Non-pigmented ciliary epithelial cell (primary cell): ENCODE data around the gene TNIP2.
"Not testable (repeated sequence)": the region's sequence is repeated elsewhere in the genome, so short reads cannot be mapped to it uniquely, and the experiment has no call there.

Source experiments
- DNase-seq: peaks from one replicate; pipeline ENCODE4 v3.0.0-alpha.2; 2010; ENCODE audit warnings: low read depth

Gene TNIP2

DNA sequence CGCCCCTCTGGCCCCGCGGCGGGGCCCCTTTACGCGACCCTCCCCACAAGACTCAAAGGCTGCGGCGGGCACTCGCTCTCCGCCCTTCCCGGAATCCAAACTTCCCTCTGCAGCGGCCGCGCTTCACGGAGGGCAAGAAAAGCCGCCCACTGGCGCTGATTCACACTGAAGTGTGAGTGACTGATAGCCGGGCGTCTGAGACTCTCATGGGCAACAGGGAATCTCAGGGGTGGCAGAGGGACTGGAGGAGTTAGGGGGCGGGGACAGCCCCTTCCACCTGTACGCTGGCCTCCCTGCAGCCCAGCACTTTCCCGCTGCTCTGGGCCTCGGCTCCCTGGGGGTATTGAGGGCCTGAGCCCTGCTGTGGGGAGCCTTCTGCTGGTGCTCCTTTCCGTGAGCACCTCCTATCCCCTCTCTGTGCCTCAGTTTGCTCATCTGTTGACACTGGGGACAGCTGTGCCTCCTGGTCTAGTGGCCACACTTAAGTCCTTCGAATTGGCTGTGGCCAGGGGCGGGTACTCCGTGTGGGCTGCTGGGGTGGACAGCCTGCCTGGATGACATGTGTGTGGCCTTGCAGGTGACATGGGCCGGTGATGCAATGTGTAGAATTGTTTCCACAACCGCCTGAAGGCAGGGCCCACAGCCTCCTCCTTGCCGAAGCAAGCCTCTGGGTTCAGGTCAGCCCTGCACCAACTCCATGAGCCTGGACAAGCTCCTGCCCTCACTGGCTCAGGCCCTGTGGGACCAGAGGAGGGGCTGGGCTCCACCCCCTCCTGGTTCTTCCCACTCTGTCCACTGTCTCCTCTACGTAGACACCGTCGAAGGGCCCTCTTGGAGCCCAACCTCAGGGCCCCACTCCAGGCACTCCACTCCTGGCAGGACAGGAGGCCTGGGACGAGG, 37.7 kb upstream of the TNIP2 start:
- no peak for DNase-seq

DNA sequence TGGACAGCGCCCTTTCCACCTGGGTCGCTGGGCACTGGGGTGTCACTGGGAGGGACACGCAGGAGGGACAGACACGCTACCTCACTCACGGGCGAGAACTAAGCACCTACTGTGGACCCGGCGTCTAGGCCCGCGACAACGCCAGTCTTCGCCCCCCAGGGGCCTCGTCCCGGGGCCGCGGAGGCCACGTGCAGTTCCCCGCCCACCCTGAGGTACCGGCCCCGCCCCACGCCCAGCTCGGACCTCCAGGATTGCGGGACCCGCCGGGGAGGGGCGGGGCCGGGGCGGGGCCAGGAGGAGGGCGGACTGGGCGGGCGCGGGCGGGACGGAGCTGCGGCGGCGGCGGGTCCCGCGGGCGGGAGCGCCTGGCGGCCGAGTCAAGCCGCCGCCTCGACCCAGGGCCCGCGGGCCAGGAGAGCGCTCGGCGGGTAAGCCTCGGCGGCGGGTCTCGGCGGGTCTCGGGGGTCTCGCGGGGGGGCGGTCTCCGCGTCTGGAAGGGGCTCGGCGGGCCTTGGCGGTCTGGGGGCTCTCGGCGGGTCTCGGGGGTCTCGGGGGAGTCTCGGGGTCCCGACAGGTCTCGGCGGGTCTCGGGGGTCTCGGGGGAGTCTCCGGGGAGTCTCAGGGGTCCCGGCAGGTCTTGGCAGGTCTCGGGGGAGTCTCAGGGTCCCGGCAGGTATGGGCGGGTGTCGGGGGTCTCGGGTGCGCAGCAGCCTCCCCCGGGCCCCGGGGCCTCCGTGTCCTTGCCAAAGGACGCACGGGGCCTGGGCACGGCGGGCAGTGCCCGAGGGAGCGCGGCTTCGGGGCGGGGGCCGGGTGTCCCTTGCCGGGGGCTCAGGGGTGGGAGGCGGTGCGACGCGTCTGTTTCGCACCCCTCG, 36.8 kb upstream of the TNIP2 start, which contains the start of gene SH3BP2:
Gene SH3BP2, plus strand, starts transcription at position 375 of the 875 bp plus-strand sequence. CDS start 27,533 bp downstream, outside the sequence.
- no peak for DNase-seq

GRCh38 chr4:2792396-2792710, 36.2 kb upstream of the TNIP2 start:
- DNase-seq: no peak

DNA sequence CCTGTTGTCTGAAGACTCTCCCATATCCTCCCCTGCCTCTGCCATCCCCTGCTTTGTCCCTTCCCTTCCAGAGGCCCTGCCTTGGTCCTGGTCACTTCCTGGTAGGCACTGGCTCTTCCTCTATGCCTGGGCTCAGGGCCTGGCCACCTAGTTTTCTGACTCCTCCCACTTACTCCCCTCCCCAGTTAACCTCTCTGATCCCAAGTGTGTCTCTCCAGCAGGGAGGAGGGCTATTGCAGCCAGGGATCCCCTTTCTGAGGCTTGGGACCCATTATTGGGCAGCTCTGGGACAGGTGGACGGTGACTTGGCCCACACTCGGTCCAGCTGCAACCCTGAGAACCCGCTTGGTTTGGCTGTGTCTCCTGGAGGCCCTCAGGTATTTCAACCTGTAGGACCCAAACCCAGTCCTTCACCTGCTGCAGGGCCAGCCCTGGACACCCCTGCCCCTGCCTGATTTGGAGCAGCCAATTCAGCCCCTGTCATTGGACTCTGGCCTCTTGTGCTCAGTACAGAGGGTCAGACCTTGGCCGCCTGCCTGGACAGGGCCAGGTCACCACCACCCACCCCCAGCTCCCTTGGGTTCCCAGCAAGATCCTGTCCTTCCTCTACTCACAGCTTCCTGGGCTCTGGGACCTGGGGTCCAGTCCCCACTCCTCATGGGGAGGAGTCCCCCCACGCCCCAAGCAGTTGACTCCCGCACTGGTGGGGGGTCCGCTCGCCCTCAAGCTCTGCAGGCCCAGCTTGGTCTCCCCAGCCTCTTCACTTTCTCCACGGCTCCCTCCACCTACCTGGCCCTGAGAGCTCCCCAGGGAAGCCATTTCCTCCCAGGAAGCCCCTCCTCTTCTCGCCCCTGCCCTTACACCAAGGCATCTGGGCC, 35.6 kb upstream of the TNIP2 start:
- no peak for DNase-seq

GRCh38 chr4:2790583-2791517, 34.7 kb upstream of the TNIP2 start:
- DNase-seq: no peak

GRCh38 chr4:2789793-2790582, 33.9 kb upstream of the TNIP2 start:
- DNase-seq: no peak

- no peak for DNase-seq
Measured at GRCh38 chr4:2789351-2789750, 33.2 kb upstream of the TNIP2 start.

- DNase-seq: no peak
Measured at GRCh38 chr4:2788532-2789103, 32.5 kb upstream of the TNIP2 start.

DNA sequence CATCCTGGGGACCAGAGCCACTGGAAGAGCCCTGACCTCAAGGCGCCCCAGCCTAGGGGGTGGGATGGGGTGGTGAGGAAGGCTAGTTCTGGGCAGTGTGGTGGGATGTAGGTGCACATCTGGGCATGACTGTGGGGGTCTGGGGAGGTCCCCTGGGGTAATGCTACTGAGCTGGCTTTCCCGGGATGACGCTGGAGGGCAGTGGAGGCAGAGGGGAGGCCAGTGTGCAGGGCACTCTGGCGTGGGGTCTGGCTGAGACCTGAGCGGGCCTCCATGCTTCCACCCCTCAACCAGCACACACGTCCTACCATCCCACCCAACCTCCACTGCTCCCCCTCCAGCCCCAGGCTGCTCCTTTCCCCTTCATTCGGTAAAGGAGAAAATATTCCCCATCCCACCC, 32.0 kb upstream of the TNIP2 start:
- no peak for DNase-seq

- DNase-seq: no peak
Measured at GRCh38 chr4:2787230-2788100, 31.3 kb upstream of the TNIP2 start.

DNA sequence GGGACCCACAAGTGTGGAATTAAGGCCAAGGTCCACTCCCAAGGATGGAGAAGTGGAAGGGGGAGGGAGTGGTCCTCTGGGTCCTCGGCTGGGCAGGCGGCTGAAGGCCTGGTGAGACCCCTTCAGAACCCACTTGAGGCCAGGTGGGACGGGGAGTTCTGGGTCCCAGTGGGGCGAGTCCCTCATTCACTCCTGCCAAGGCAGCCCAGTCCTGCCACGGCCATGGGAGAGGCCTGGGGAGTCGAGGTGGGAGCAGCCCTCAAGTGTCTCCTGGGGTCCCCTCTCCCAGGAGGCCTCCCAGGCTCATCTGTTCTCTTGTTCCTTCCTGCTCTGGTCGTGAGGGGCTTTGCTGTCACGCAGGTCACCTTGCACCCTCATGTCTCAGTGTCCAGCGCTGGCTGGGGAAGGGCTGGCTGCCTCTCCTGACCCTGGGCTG, 30.7 kb upstream of the TNIP2 start:
- no peak for DNase-seq

DNA sequence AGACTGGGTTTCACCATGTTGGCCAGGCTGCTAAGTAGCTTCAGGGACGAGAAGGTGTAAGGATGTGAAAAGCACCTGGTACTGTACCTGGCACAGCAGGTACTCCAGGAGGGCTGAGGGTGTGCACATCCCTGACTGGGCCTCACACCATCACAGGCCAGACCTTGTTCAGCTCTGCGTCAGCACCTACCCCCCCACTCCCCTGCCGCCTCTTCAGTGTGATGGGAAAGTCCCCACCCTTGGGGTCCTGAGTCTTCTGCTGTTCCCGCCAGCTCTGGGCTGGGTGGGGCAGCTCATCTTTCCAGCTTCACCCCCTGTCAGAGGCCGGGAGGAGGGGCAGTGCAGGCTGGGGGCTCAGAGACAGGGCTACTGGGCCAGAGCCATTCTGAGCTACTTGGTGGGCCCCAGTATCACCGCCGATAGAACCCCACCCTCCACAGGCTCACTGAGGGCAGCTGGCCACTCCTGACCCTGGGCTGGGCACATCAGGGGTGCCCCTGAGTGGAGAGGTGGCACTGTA, 30.1 kb upstream of the TNIP2 start:
- no peak for DNase-seq

- no peak for DNase-seq
Measured at GRCh38 chr4:2785613-2786012, 29.5 kb upstream of the TNIP2 start.

GRCh38 chr4:2783790-2784189, 27.7 kb upstream of the TNIP2 start:
- DNase-seq: no peak

- DNase-seq: no peak
Measured at GRCh38 chr4:2781911-2782310, 25.8 kb upstream of the TNIP2 start.

GRCh38 chr4:2780643-2781042, 24.5 kb upstream of the TNIP2 start:
- not testable (repeated sequence) for DNase-seq

- no peak for DNase-seq
Measured at GRCh38 chr4:2771264-2771663, 15.1 kb upstream of the TNIP2 start.

GRCh38 chr4:2768921-2769336, 12.8 kb upstream of the TNIP2 start:
- no peak for DNase-seq
